Measurements from ENCODE around the gene FNDC3A. TPM values are rescaled to one million over a fixed set of nuclear protein-coding genes. Genes with fewer than 3 reads are reported as not detected.
"Not testable (repeated sequence)": the region's sequence is repeated elsewhere in the genome, so short reads cannot be mapped to it uniquely, and the experiment has no call there.

FNDC3A gene
- total RNA-seq, 1 experiment from 2014 or later = 49.3 TPM

- intact Hi-C loops (cut with micrococcal nuclease; ENCODE audit: unreplicated experiment) = no loop called here
- no peaks in the 10 kb centered on the region for H3K4me1 ChIP-seq (ENCODE audit: insufficient read depth, low read length, poor library complexity, severe bottlenecking)
- DNase-seq (ENCODE audit: low spot score) = no peak
- no peak overlapping the region for H3K27ac ChIP-seq (ENCODE audit: low read depth, low read length, poor library complexity, severe bottlenecking)
- no peaks in the 10 kb centered on the region for H3K27me3 ChIP-seq (replicated peaks; ENCODE audit: insufficient read depth, low read depth, low read length, poor library complexity)
- POLR2A ChIA-PET (ENCODE audit: low non-redundant PET) = no interaction called here
- no peak for TF ChIP-seq EZH2 (IDR thresholded peaks at IDR 0.05; ENCODE audit: borderline replicate concordance, low read depth, low read length, poor library complexity, severe bottlenecking)
- CTCF ChIA-PET = no interaction called here
- no peak overlapping the region for H3K4me3 ChIP-seq (ENCODE audit: low read depth, low read length, poor library complexity, severe bottlenecking)
- peaks cover 12% of the 10 kb centered on the region for H3K9me3 ChIP-seq (ENCODE audit: low read depth, low read length, poor library complexity, severe bottlenecking)
- no peaks in the 10 kb centered on the region for H3K36me3 ChIP-seq (ENCODE audit: insufficient read depth, low read length, poor library complexity, severe bottlenecking)
- no TSS peak for BruUV-seq (replicated peaks)
Observed at GRCh38 chr13:48998641-48999292, 23.1 kb downstream of the FNDC3A start.

DNA sequence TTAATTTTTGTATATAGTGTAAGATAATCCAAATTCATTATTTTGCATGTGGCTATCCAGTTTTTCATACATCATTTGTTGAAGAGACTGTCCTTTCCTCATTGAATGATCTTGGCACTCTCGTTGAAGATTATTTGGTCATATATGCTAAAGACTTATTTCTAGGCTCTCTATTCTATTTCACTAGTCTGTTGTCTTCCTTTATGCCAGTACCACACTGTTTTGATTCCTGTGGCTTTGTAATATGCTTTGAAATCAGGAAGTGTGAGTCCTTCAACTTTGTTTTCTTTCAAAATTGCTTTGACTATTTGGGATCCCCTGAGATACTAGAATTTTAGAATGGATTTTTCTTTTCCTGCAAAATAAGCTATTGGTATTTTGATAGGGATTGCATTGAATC is 24.5 kb downstream of the FNDC3A start:
- ChIA-PET CTCF (no interaction called here), POLR2A (ENCODE audit: low non-redundant PET) (no interaction called here)
- H3K4me1 ChIP-seq (ENCODE audit: insufficient read depth, low read length, poor library complexity, severe bottlenecking) = no peaks in the 10 kb centered on the region
- no TSS peak for BruUV-seq (replicated peaks)
- no peak overlapping the region for H3K4me3 ChIP-seq (ENCODE audit: low read depth, low read length, poor library complexity, severe bottlenecking)
- H3K9me3 ChIP-seq (ENCODE audit: low read depth, low read length, poor library complexity, severe bottlenecking) = peaks cover 12% of the 10 kb centered on the region
- no peak overlapping the region for H3K27ac ChIP-seq (ENCODE audit: low read depth, low read length, poor library complexity, severe bottlenecking)
- no peak for TF ChIP-seq EZH2 (IDR thresholded peaks at IDR 0.05; ENCODE audit: borderline replicate concordance, low read depth, low read length, poor library complexity, severe bottlenecking)
- TF ChIP-seq CTCF (conservative IDR thresholded peaks at IDR 0.05; ENCODE audit: low read depth, low read length) = no peak
- intact Hi-C loops (cut with micrococcal nuclease; ENCODE audit: unreplicated experiment) = no loop called here
- no peaks in the 10 kb centered on the region for H3K36me3 ChIP-seq (ENCODE audit: insufficient read depth, low read length, poor library complexity, severe bottlenecking)
- H3K27me3 ChIP-seq (replicated peaks; ENCODE audit: insufficient read depth, low read depth, low read length, poor library complexity) = no peaks in the 10 kb centered on the region
- no peak for DNase-seq (ENCODE audit: low spot score)

DNA sequence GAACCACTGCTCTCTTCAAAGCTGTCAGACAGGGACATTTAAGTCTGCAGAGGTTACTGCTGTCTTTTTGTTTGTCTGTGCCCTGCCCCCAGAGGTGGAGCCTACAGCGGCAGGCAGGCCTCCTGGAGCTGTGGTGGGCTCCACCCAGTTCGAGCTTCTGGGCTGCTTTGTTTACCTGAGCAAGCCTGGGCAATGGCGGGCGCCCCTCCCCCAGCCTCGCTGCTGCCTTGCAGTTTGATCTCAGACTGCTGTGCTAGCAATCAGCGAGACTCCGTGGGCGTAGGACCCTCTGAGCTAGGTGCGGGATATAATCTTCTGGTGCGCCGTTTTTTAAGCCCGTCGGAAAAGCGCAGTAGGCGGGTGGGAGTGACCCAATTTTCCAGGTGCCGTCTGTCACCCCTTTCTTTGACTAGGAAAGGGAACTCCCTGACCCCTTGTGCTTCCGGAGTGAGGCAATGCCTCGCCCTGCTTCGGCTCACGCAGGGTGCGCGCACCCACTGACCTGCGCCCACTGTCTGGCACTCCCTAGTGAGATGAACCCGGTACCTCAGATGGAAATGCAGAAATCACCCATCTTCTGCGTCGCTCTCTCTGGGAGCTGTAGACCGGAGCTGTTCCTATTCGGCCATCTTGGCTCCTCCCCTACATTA is 43.4 kb downstream of the FNDC3A start:
- intact Hi-C loops (cut with micrococcal nuclease; ENCODE audit: unreplicated experiment); H3K27me3 ChIP-seq (replicated peaks; ENCODE audit: insufficient read depth, low read depth, low read length, poor library complexity); DNase-seq (ENCODE audit: low spot score); H3K4me1 ChIP-seq (ENCODE audit: insufficient read depth, low read length, poor library complexity, severe bottlenecking); CTCF ChIA-PET; BruUV-seq (replicated peaks); H3K27ac ChIP-seq (ENCODE audit: low read depth, low read length, poor library complexity, severe bottlenecking); POLR2A ChIA-PET (ENCODE audit: low non-redundant PET); H3K36me3 ChIP-seq (ENCODE audit: insufficient read depth, low read length, poor library complexity, severe bottlenecking); H3K4me3 ChIP-seq (ENCODE audit: low read depth, low read length, poor library complexity, severe bottlenecking): not testable (repeated sequence)
- peaks cover 16% of the 10 kb centered on the region for H3K9me3 ChIP-seq (ENCODE audit: low read depth, low read length, poor library complexity, severe bottlenecking)

DNA sequence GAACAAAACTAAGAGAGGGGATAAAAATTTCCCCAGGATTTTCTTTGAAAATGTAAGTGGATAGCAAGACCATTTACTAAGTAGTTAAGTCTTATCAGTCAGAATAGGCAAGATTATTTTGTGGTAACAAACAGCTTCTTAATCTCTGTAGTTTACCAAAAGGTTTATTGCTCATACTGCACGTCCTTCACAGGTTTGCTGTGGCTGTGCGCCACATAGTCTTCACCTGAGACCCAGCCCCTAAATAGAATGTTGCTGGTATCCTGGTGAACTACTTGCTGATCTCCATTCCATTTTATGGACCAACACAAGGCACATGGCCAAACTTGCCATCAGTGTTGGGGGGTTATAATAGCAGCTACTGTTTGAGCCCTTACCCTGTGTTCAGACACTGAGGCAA is 44.6 kb downstream of the FNDC3A start:
- BruUV-seq (replicated peaks) = no TSS peak
- intact Hi-C loops (cut with micrococcal nuclease; ENCODE audit: unreplicated experiment) = no loop called here
- ChIA-PET CTCF (no interaction called here), POLR2A (ENCODE audit: low non-redundant PET) (no interaction called here)
- Histone ChIP-seq H3K27ac (ENCODE audit: low read depth, low read length, poor library complexity, severe bottlenecking) (no peak overlapping the region), H3K4me3 (ENCODE audit: low read depth, low read length, poor library complexity, severe bottlenecking) (no peak overlapping the region), H3K36me3 (ENCODE audit: insufficient read depth, low read length, poor library complexity, severe bottlenecking) (peaks cover 3% of the 10 kb centered on the region), H3K9me3 (ENCODE audit: low read depth, low read length, poor library complexity, severe bottlenecking) (peaks cover 19% of the 10 kb centered on the region), H3K27me3 (replicated peaks; ENCODE audit: insufficient read depth, low read depth, low read length, poor library complexity) (no peaks in the 10 kb centered on the region), H3K4me1 (ENCODE audit: insufficient read depth, low read length, poor library complexity, severe bottlenecking) (no peaks in the 10 kb centered on the region)
- TF ChIP-seq CTCF (conservative IDR thresholded peaks at IDR 0.05; ENCODE audit: low read depth, low read length) = no peak
- no peak for TF ChIP-seq EZH2 (IDR thresholded peaks at IDR 0.05; ENCODE audit: borderline replicate concordance, low read depth, low read length, poor library complexity, severe bottlenecking)
- no peak for DNase-seq (ENCODE audit: low spot score)
